ENCODE measurements around the gene FAF1.
"Not testable (repeated sequence)": the region's sequence is repeated elsewhere in the genome, so short reads cannot be mapped to it uniquely, and the experiment has no call there.

Gene FAF1

DNA sequence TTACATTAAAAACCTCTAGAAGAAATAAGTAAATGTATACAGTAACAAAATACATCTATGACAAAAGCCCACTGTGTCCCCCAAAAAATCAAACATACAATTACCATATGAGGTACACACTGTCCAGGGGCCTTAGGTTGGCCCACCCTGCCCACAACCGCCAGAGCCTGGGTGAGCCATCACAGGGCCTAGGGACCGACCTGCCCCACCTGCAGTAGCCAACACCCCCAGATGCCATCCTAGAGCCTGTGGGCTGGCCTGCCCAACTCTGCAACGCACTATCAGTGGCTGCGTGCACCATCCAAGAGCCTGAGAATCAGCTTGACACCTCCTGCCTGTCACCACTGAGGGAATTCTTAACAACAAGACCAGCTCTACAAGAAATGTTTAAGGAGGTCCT is 39.0 kb downstream of the FAF1 start:
- POLR2A ChIA-PET, result no interaction called here
- no peak overlapping the region for H3K4me3 ChIP-seq (ENCODE audit: low read depth, low read length)
- DNase-seq (ENCODE audit: low read depth, low spot score), result no peak
- no peak for TF ChIP-seq CTCF (IDR thresholded peaks at IDR 0.05; ENCODE audit: insufficient read depth, low read length, missing control alignments)
- CTCF ChIA-PET, result interaction anchor here (0.8 to 1.7 kb wide), 4 partner anchors 9 to 272 kb away, joined by 3 to 7 read pairs (median 3); no protein-coding TSS in a partner anchor

GRCh38 chr1:50920409-50920808 is 39.7 kb downstream of the FAF1 start:
- no peak for TF ChIP-seq CTCF (IDR thresholded peaks at IDR 0.05; ENCODE audit: insufficient read depth, low read length, missing control alignments)
- CTCF ChIA-PET, result interaction anchor here (1.4 to 1.7 kb wide), 3 partner anchors 9 to 269 kb away, joined by 3 to 7 read pairs (median 3); no protein-coding TSS in a partner anchor
- POLR2A ChIA-PET, result no interaction called here
- no peak for DNase-seq (ENCODE audit: low read depth, low spot score)
- H3K4me3 ChIP-seq (ENCODE audit: low read depth, low read length), result no peak overlapping the region

GRCh38 chr1:50917138-50918137 is 42.6 kb downstream of the FAF1 start:
- no peak for TF ChIP-seq CTCF (IDR thresholded peaks at IDR 0.05; ENCODE audit: insufficient read depth, low read length, missing control alignments)
- ChIA-PET POLR2A (no interaction called here), CTCF (interaction anchor here (1.3 kb wide), 1 partner anchor 11 kb away, joined by 14 read pairs; no protein-coding TSS in a partner anchor)
- H3K4me3 ChIP-seq (ENCODE audit: low read depth, low read length), result no peak overlapping the region
- no peak for DNase-seq (ENCODE audit: low read depth, low spot score)

GRCh38 chr1:50915621-50916020 is 44.4 kb downstream of the FAF1 start:
- POLR2A ChIA-PET, result no interaction called here
- no peak overlapping the region for H3K4me3 ChIP-seq (ENCODE audit: low read depth, low read length)
- DNase-seq (ENCODE audit: low read depth, low spot score), result no peak
- no peak for TF ChIP-seq CTCF (IDR thresholded peaks at IDR 0.05; ENCODE audit: insufficient read depth, low read length, missing control alignments)
- CTCF ChIA-PET, result interaction anchor here (1.1 to 1.5 kb wide), 3 partner anchors 14 to 140 kb away, joined by 3 to 5 read pairs (median 4); no protein-coding TSS in a partner anchor

- ChIA-PET CTCF (interaction anchor here (0.7 kb wide), 1 partner anchor 15 kb away, joined by 3 read pairs; no protein-coding TSS in a partner anchor), POLR2A (no interaction called here)
- H3K4me3 ChIP-seq (ENCODE audit: low read depth, low read length), result no peak overlapping the region
- DNase-seq (ENCODE audit: low read depth, low spot score), result no peak
- no peak for TF ChIP-seq CTCF (IDR thresholded peaks at IDR 0.05; ENCODE audit: insufficient read depth, low read length, missing control alignments)
These were observed 46.1 kb downstream of the FAF1 start for GRCh38 chr1:50913954-50914353.

- POLR2A ChIA-PET; H3K4me3 ChIP-seq (ENCODE audit: low read depth, low read length); DNase-seq (ENCODE audit: low read depth, low spot score): not testable (repeated sequence)
- CTCF ChIA-PET, result interaction anchor here (1.2 to 1.5 kb wide), 2 partner anchors 11 to 14 kb away, joined by 3 read pairs; no protein-coding TSS in a partner anchor
These were observed 49.7 kb downstream of the FAF1 start for GRCh38 chr1:50910356-50910755.

DNA sequence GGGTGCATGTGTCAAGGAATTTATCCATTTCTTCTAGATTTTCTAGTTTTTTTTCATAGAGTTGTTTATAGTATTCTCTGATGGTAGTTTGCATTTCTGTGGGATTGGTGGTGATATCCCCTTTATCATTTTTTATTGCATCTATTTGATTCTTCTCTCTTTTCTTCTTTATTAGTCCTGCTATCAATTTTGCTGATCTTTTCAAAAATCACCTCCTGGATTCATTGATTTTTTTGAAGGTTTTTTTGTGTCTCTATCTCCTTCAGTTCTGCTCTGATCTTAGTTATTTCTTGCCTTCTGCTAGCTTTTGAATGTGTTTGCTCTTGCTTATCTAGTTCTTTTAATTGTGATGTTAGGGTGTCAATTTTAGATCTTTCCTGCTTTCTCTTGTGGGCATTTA is 52.5 kb downstream of the FAF1 start:
- DNase-seq (ENCODE audit: low read depth, low spot score); H3K4me3 ChIP-seq (ENCODE audit: low read depth, low read length); CTCF ChIA-PET; POLR2A ChIA-PET: not testable (repeated sequence)

DNA sequence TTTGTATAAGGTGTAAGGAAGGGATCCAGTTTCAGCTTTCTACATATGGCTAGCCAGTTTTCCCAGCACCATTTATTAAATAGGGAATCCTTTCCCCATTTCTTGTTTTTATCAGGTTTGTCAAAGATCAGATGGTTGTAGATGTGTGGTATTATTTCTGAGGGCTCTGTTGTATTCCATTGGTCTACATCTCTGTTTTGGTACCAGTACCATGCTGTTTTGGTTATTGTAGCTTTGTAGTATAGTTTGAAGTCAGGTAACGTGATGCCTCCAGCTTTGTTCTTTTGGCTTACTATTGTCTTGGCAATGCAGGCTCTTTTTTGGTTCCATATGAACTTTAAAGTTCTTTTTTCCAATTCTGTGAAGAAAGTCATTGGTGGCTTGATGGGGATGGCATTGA is 54.0 kb downstream of the FAF1 start:
- CTCF ChIA-PET; H3K4me3 ChIP-seq (ENCODE audit: low read depth, low read length); DNase-seq (ENCODE audit: low read depth, low spot score); POLR2A ChIA-PET: not testable (repeated sequence)
